ENCODE data around the gene SOX2.

Gene SOX2

GRCh38 chr3:181699171-181699903, 12.4 kb upstream of the SOX2 start:
- Mint-ChIP-seq H3K9me3 (peaks cover 3% of the 10 kb centered on the region), H3K27ac (no peak overlapping the region), H3K4me3 (peak overlapping the region; percentile 8), H3K4me1 (peaks cover 30% of the 10 kb centered on the region), H3K36me3 (no peaks in the 10 kb centered on the region)
- no peak for ATAC-seq
- DNase-seq (ENCODE audit: low spot score in 2 of 2), result no peak

GRCh38 chr3:181700168-181701087, 11.3 kb upstream of the SOX2 start:
- peaks cover 30% of the 10 kb centered on the region for H3K4me1 Mint-ChIP-seq
- H3K4me3 Mint-ChIP-seq, result peak overlapping the region; percentile 46
- H3K36me3 Mint-ChIP-seq, result no peaks in the 10 kb centered on the region
- peaks cover 3% of the 10 kb centered on the region for H3K9me3 Mint-ChIP-seq
- no peak overlapping the region for H3K27ac Mint-ChIP-seq
- DNase-seq (ENCODE audit: low spot score in 2 of 2) (peak; percentile 25 to 61), ATAC-seq (peak; percentile 52)

- H3K27ac Mint-ChIP-seq, result no peak overlapping the region
- no peaks in the 10 kb centered on the region for H3K36me3 Mint-ChIP-seq
- ATAC-seq, result no peak
- peaks cover 30% of the 10 kb centered on the region for H3K4me1 Mint-ChIP-seq
- peak overlapping the region; percentile 46 for H3K4me3 Mint-ChIP-seq
- DNase-seq (ENCODE audit: low spot score in 2 of 2), result no peak
- H3K9me3 Mint-ChIP-seq, result peaks cover 3% of the 10 kb centered on the region
Observed at GRCh38 chr3:181701096-181701495, 10.6 kb upstream of the SOX2 start.

- Mint-ChIP-seq H3K27ac (no peak overlapping the region), H3K4me1 (peaks cover 22% of the 10 kb centered on the region), H3K9me3 (no peaks in the 10 kb centered on the region), H3K4me3 (no peak overlapping the region), H3K36me3 (no peaks in the 10 kb centered on the region)
- DNase-seq (ENCODE audit: low spot score in 2 of 2) (no peak), ATAC-seq (no peak)
Observed at GRCh38 chr3:181703601-181704420, 7.9 kb upstream of the SOX2 start.

GRCh38 chr3:181704421-181705085, 7.2 kb upstream of the SOX2 start:
- H3K4me3 Mint-ChIP-seq, result no peak overlapping the region
- peaks cover 24% of the 10 kb centered on the region for H3K4me1 Mint-ChIP-seq
- no peaks in the 10 kb centered on the region for H3K9me3 Mint-ChIP-seq
- no peak overlapping the region for H3K27ac Mint-ChIP-seq
- no peak for ATAC-seq
- no peaks in the 10 kb centered on the region for H3K36me3 Mint-ChIP-seq
- no peak for DNase-seq (ENCODE audit: low spot score in 2 of 2)

GRCh38 chr3:181705086-181705480, 6.6 kb upstream of the SOX2 start:
- Mint-ChIP-seq H3K9me3 (no peaks in the 10 kb centered on the region), H3K4me3 (no peak overlapping the region), H3K4me1 (peaks cover 26% of the 10 kb centered on the region), H3K36me3 (no peaks in the 10 kb centered on the region), H3K27ac (no peak overlapping the region)
- DNase-seq (ENCODE audit: low spot score in 2 of 2) (no peak), ATAC-seq (no peak)

GRCh38 chr3:181707980-181708379, 3.7 kb upstream of the SOX2 start:
- Mint-ChIP-seq H3K9me3 (no peaks in the 10 kb centered on the region), H3K27ac (no peak overlapping the region), H3K4me3 (no peak overlapping the region), H3K36me3 (no peaks in the 10 kb centered on the region), H3K4me1 (peaks cover 10% of the 10 kb centered on the region)
- ATAC-seq, result no peak
- DNase-seq (ENCODE audit: low spot score in 2 of 2), result no peak

- H3K4me3 Mint-ChIP-seq, result no peak overlapping the region
- peaks cover 6% of the 10 kb centered on the region for H3K4me1 Mint-ChIP-seq
- no peaks in the 10 kb centered on the region for H3K9me3 Mint-ChIP-seq
- no peak for ATAC-seq
- H3K36me3 Mint-ChIP-seq, result no peaks in the 10 kb centered on the region
- H3K27ac Mint-ChIP-seq, result no peak overlapping the region
- peak; percentile 49 to 76 for DNase-seq (ENCODE audit: low spot score in 2 of 2)
Observed at GRCh38 chr3:181709537-181710279, 2.0 kb upstream of the SOX2 start.

- no peak for ATAC-seq
- no peaks in the 10 kb centered on the region for H3K36me3 Mint-ChIP-seq
Observed at GRCh38 chr3:181710345-181711291, 1.1 kb upstream of the SOX2 start.

GRCh38 chr3:181712226-181712552, 464 bp downstream of the SOX2 start:
- H3K4me3 Mint-ChIP-seq, result no peak overlapping the region
- H3K9me3 Mint-ChIP-seq, result peaks cover 6% of the 10 kb centered on the region

More at GRCh38 chr3:181710345-181711291, 1.1 kb upstream of the SOX2 start:
- Mint-ChIP-seq H3K27ac (no peak overlapping the region), H3K4me3 (no peak overlapping the region), H3K4me1 (peaks cover 6% of the 10 kb centered on the region), H3K9me3 (peaks cover 3% of the 10 kb centered on the region)
- no peak for DNase-seq (ENCODE audit: low spot score in 2 of 2)

GRCh38 chr3:181712553-181713279, 991 bp downstream of the SOX2 start:
- peaks cover 6% of the 10 kb centered on the region for H3K9me3 Mint-ChIP-seq
- H3K36me3 Mint-ChIP-seq, result no peaks in the 10 kb centered on the region
- ATAC-seq (peak; percentile 36), DNase-seq (ENCODE audit: low spot score in 2 of 2) (no peak)
- peaks cover 6% of the 10 kb centered on the region for H3K4me1 Mint-ChIP-seq
- H3K27ac Mint-ChIP-seq, result no peak overlapping the region
- H3K4me3 Mint-ChIP-seq, result no peak overlapping the region

More at GRCh38 chr3:181712226-181712552, 464 bp downstream of the SOX2 start:
- no peak for ATAC-seq
- H3K4me1 Mint-ChIP-seq, result peaks cover 6% of the 10 kb centered on the region
- no peaks in the 10 kb centered on the region for H3K36me3 Mint-ChIP-seq
- no peak for DNase-seq (ENCODE audit: low spot score in 2 of 2)
- no peak overlapping the region for H3K27ac Mint-ChIP-seq

- Mint-ChIP-seq H3K9me3 (peaks cover 6% of the 10 kb centered on the region), H3K4me3 (no peak overlapping the region), H3K4me1 (peaks cover 6% of the 10 kb centered on the region), H3K36me3 (no peaks in the 10 kb centered on the region), H3K27ac (no peak overlapping the region)
- DNase-seq (ENCODE audit: low spot score in 2 of 2) (no peak), ATAC-seq (no peak)
Observed at GRCh38 chr3:181713280-181713647, 1.5 kb downstream of the SOX2 start.
